Measurements from ENCODE around the gene LCP1.

LCP1 gene

DNA sequence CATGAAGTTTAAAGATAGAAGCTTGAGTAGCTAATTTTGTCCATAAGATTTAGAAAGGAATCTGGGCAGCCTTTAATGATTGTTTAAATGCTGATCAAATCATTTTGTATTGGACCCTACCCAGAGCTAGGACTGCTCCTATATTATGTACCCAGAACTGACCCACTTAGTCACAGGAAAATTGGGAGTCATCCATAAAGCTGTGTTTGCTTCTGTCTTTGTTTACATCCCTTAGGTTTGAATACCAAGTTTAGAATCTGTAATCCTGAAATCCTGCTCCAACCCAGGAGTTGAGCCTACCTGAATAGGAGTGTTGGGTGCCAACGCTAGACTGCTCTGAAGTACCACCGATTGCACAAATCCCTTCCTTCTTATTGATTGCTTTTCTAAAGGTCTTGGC lies 23.8 kb downstream of the LCP1 start:
- DNase-seq, result no peak

DNA sequence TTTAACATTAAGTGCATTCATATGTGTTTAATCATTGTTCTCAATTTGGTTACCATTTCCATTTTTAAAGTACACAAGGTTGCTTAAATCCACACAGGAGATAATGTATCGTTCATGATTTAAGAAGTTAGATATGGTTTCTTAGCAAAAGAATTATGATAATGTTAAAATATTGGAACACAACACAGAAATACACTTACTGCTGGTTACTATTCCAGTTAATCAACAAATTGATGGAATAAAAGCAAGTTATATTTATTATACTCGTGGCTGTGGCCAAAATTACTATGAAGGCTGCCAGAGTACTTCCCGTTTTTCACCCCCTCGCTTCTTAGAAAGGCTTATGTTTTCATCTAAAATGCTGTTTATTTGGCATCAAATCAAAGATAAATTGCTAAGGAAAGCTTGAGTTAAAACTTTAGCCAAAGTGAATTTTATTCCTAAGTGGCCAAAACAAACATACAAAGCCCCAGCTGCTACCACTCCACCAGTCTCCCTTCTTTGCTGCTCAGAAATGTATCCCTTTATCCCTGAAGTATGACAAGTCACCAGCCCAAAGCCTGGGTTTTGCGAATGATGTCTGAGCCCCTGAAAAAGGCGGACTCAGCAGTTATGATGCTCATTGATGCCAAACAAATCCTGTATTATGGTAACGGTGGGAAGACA lies 27.7 kb downstream of the LCP1 start:
- no peak for DNase-seq

DNA sequence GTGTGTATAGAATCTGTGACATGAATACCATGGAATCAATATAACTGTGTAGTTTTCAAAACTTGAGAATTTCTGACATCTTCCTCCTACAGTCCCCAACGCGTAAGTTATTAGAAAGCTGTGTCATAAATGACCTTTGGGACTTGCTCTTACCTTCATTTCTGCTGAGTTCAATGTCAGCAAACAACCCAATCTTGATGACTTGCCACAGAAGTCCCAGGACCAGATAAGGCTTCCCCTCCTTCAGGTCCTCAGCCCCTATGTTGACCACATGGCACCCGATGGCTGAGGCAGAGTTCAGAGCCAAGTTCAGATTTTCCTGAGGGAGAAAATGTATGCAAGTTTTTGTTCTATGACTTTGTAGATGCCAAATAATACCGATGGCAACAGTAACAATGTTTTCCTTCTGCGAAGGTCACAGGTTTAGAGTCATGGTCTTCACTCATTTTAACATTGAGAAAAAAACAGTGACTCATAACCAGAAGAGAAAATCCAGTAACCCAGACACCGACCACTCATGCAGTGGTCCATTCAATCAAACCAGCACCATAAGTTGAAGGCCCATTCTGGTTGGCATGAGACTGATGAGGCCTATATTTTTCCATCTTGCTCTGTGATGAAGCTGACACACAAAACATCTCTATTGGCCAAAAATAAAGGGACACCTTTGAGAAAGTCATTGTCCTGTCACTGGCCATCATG lies 29.2 kb downstream of the LCP1 start:
- DNase-seq, result no peak

DNA sequence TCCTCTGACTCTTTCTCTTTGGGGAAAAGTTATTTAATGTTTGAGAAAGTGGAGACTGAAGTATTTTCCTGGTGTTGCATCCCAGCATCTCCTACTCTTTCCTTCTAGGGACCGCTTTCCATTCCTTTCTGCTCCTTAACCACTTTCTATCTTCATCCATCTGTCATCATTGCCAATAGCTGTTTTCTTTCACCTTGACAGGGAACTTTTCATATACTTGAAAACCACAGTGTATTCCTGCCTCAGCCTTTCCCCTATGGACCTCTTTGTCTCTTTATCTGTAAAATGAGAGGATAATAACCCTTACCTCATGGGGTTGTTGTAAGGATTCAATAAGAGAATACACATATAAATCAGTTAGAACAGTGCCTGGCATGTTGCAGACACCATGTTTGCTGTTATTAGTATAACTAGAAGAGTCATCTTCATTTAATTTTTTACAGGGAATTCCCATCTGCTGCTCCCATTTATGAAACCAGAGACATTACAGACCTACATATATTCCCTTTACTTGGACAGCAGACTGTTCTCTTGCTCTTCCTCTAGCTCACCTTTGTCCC lies 31.8 kb downstream of the LCP1 start:
- no peak for DNase-seq

DNA sequence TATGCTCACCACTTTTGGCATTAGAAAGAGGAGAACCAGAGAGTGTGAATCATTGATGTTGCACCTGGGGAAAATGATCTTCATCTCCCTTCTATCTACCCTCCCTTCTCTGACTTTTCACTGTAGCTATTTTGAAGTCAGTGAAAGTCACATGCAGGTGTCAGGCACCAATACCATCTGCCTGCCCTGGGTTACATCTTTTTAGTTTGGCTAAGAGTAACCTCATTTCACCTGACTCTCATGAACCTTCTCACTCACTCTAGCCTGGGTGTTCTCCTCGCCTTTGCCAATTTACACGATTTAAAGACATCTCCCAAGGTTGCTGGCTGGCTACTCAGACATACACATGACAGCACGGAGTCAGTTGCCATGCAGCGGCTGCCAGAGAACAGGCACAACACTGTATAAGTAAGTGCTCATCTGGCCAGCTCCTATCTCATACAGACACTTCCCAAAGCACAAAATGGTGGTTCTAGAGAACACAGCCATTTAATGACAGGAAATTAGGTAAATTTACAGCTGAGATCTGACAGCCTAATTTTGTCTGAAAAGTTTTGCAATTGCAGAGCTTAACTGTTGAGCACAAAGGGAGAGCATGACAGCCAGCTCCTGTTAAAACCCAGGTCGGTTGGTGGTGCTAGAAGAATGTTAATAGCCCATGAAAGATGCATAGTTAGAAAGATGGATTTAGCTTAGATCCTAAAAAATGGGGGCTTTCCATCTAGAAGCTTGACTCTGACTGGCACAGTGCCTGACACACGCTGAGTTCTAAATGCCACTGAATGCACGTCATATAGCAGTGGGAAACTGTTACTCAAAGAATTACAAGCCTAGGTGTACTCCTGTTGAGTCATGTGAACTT lies 32.5 kb downstream of the LCP1 start:
- DNase-seq, result no peak

DNA sequence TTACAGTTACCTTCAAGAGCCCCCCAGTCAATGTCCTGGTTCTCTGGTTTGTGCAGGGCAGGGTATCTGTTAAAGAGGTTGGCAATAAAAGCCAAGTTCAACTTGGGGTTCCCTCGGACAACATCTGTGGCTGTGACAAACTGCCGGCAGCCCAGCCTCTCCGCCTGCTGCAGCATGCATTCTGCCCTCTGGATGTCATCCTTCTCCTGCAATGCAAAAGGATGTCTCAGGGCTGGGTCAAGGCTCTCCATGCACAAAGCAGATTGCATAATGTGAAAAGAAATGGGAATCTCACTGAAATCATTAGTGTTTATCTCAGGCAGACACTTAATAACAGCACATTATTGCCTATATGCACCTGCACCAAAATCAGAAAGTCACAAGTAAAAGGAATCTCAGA lies 35.1 kb downstream of the LCP1 start:
- no peak for DNase-seq

DNA sequence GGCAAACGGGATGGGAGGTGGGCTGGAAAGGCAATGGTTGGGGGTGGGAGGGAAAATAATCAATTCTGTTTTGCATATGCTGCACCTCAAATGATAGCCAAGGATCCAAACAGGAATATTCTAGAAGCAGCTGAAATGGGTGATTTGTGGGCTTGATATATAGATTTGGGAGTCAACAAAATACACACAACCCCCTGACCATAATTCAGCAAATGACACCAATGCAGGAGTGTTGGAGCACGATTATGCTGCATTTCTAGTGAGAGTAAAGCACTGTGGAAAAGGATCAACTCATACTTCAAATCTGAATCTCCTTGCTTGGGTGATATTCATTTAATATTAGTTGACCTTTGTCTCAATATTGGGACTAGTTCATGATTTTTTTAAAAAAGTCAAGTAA lies 36.0 kb downstream of the LCP1 start:
- DNase-seq, result no peak

DNA sequence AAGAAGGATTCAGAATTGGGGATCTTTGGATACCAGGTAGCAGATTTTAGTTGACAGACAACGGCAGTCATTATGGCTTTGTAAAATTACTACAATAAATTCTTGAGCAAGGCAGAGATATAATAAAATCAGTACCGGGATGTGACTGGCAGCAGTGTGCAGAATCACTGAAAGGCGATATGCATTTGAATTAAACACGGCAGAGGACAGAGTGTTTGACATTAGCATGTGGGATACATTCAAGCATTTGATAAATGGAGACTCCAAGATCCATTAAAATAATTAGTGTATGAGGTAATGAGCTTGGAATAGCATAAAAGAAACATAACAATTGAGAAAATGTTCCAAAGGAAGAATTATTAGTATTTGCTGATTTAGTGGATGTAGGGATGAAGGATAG lies 36.8 kb downstream of the LCP1 start:
- no peak for DNase-seq

DNA sequence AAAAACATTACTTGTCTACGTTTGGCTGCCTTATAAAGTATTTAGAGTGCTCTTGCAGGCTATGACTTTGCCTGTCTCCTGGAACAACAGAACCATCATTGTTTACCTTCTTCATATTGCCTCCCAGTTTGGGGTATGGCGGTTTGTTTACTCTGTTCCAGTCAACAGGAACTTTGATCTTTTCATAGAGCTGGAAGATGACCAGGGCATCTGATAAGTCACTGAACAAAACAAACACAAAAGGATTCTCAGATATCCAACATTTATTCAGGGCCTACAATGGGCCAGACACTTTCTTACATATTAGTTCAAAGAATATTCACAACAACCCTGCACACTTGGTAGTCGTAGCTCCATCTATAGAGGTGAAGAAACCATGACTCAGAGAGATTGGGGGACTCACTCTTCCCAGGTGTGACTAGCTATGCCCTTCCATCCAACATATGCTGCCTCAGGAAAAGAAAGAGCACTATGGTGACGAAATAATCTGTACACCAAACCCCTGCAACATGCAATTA lies 38.7 kb downstream of the LCP1 start:
- no peak for DNase-seq

DNA sequence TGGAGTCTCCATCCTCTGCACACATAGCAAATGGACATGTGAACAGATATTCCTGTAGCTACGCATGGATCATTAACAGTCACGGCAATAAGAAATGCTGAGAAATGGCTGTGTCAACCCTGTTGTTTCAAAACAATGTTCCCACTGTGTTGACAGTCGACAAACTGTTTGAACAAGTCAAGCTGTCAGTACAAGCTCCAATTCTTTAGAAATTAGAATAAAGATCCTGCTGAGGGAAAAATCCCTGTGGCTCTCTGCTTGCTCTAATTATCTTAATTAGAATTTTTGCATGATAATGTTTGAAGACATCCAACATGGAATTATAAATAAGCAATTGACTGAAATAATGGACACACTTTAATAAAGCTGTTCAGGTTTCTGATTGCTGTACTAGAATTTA lies 39.2 kb downstream of the LCP1 start:
- DNase-seq, result no peak

DNA sequence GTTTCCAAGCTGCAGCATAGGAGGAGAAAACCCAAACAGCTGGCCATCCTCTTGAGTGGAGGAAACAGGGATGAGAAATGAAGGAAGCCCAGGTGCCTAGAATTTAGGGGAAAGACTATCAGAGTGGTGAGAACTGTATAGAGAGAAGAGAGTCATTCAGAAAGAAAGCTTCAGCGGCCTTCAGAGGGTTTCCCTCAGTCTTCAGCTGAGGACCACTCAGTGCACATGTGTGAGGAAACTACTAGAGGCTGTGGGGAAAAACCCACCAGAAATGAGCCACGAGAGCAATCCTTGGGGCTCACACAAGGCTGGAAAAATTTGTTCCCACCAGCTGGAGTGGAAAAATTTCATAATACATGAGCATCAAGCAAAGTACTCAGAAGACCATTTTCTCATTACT lies 41.9 kb downstream of the LCP1 start:
- DNase-seq, result no peak

DNA sequence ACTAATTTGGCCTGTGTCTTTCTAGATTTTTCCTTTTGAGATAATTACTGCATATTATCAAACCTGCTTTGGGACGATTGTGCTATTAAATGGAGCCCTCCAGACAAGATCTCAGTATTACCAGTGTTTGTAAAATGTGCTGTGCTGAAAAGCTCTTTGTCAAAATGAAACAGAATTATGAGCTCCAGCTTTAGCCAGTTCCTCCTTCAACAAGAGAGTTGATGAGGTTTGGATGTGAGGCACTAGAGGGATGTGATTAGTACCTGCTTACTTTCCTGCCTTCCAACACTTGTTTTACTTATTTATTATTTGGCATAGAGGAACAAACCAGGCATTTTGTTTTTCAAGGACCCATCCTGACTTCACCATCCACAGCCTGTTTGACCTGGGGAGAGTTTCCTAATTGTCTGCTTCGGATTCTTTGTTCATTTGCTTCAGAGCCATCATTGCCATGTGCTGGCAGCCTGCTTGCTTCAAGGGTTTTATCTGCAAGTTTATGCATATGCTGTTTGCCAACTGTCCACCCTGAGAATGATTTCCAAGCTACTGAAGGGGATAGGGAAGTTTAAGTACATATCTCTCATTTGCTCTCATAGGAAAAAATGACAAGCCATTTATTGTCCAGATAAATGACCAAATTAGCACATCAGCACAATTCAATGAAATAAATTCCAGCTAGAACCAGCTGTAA lies 44.2 kb downstream of the LCP1 start:
- no peak for DNase-seq

DNA sequence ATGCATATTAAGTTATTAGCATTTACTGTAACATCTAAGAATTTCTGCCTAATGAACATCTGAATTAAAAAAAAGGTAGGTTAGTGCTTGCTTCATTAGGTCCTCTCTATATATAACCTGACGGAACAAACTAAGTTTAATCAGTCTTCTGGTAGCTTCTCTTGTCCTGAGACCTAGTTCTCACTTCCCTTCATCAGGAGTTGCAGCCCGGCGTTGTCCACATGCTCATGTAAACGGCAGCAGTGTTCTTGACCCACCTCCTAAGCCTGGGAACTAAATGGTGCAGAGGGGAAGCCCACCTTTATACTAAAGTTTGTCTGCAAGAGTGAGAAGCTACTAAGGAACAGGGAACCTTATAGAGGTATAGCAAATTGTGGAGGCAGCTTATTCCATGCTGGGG lies 45.3 kb downstream of the LCP1 start:
- no peak for DNase-seq

DNA sequence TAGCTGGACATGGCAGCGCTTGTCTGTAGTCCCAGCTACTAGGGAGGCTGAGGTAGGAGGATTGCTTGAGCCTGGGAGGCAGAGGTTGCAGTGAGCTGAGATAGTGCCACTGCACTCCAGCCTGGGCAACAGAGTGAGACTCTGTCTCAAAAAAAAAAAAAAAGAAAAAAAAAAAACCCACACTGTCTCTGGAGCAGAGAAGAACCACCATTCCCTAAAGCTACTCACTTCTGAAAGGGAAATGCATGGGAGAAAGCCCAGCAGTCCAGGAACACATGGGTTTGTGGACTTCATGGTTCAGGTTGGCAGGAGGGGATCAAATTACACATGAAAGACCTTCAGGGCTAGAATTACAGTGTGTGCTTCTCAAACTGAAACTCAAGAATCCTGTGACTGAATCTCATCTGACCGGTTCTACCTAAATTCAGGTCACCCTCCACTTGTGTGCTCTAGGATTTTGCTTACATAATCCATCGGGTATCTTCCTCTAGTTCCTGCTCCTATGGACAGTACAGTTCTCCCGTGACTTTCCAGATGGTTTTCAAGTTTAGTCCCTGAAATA lies 46.9 kb downstream of the LCP1 start:
- DNase-seq, result no peak

DNA sequence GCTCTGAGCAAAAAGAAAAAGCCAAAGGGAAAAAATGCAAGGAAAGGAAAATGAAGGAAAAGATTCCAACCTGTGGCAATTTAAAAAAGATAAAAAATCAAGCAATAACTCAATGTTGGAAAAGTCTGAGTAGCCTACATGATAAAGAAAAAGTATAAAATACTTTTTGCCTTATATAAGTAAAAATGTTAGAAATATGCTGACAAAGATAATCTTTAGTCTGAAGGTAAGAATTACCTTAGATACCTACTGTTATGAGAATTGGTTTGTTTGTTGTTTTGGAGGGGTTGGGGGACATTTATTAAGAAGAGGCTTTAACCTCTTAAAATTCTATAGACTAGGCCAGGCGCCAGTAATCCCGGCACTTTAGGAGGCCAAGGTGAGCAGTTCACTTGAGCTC lies 47.5 kb downstream of the LCP1 start:
- no peak for DNase-seq

DNA sequence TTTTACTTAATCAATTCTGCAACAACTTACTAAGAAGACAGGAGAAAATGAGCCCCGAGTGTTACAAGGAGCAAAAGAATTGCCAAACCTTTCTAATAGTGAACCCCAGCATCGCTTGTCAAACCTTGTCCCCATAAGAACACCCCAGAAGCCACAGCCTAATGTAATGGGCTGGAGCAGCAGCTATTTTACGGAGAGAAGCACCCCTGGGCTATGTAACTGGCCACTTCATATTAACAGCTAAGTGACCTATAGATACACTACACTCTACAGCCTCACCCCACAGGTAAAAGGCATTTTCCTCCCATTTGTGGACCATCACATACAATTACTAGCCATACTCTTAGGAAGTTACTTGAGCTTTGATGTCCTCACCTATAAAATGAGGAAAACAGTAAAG lies 49.9 kb downstream of the LCP1 start:
- no peak for DNase-seq

DNA sequence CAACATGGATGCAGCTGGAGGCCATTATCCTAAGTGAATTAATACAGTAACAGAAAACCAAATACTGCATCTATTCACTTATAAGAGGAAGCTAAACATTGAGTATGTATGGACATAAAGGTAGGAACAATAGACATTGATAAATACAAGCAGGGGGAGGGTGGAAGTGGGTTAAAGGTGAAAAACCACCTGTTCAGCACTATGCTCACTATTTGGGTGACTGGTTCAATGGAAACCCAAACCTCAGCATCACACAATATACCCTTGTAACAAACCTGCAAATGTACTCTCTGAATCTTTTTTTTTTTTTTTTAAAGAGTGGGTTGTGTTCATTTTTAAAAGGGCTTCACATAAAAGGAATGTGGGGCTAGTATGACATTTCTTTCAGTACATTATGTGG lies 50.3 kb downstream of the LCP1 start:
- DNase-seq, result no peak

DNA sequence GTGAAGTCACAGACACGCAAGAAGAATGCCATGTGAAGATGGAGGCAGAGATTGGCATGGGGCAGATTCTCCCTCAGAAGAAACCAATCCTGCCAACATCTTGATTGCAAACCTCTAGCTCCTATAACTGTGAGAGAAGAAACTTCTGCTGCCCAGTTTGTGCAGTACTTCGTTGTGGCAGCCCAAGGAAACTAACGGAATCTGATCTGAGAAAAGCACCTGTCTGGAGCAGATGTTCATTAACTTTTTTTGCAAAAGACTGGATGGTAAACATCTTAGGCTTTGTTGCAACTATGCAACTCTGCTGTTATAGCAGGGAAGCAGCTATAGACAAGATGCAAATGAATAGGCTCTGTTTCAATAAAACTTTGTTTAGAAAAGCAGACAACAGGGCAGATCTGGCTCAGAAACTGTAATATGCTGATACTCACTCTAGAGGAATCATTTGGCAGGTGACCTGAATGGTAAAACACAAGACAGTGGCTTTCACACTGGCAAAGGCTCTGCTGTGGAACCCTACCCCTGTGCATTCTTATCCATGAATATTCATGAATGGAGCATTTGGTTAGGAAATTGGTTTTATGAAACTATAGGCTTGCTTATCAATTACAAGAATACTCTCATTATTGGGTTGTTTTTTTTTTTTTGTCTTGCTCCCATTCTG lies 51.9 kb downstream of the LCP1 start:
- DNase-seq, result no peak

DNA sequence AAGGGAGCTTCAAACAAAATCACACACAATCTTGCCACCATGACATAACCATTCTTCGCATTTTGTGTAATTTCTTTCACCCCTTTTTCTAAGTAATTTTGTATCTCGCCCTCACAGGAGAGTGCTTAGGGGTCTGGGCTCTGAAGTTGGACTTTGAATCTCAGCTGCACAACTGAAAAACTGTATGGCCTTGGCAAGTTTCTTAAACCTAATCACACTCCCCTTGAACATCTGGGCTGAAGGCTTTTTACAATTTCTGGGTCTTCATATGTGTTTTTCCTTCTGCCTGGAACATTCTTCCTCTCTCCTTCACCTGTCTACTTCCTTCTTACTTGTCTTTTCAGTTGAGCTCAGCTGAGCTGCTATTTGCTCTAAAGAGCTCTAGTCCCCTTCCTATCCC lies 52.9 kb downstream of the LCP1 start:
- no peak for DNase-seq

DNA sequence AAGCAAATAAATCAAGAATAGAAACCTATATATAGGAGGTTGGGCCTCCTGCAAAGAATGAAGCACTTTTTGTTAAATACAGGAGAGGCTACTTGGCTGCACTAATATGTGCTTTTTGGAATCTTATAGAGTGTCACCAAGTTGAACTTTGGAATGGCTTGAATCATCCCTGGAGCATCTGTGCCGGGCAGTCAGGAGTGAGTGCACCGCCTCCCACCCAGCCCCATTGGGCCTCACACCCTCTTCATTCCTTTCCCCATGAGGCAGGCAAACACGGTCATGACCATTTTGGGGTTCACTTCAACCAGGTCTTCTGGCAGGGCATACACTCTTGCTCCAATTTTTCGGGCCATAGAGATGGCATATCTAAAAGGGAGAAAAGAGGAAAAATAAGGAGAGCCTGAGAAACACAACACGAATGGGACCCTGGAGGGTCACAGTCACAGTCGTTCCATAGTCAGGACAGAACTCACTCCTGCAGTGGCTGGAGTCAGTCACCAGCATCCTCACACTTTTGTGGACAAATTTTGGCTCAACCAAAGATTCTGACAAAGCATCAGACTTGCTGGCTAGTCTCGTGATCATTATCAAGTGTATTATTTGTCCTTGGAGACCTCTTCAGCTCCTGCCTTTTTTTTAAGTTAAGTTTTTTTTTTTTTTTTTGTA lies 54.5 kb downstream of the LCP1 start:
- DNase-seq, result no peak

Measured in femur (tissue), 1 donor.